Raji (cell line): ENCODE data around the gene CHRNA7.

Source experiments
- POLR2A ChIP-seq: IDR thresholded peaks from 2 replicates; pipeline ENCODE4 v1.6.1; 2011; ENCODE audit warnings: low read depth, low read length, control low read depth; ENCODE audit not compliant: insufficient read depth

Gene CHRNA7

GRCh38 chr15:32041294-32041693 is 11.0 kb downstream of the CHRNA7 start:
- no peak for TF ChIP-seq POLR2A

GRCh38 chr15:32042269-32042972 is 12.1 kb downstream of the CHRNA7 start:
- no peak for TF ChIP-seq POLR2A

- TF ChIP-seq POLR2A: no peak
Measured at GRCh38 chr15:32053719-32054118, 23.4 kb downstream of the CHRNA7 start.

- no peak for TF ChIP-seq POLR2A
Measured at GRCh38 chr15:32057876-32058425, 27.6 kb downstream of the CHRNA7 start.

GRCh38 chr15:32060706-32061105 is 30.4 kb downstream of the CHRNA7 start:
- TF ChIP-seq POLR2A: no peak

- TF ChIP-seq POLR2A: no peak
Measured at GRCh38 chr15:32067115-32067514, 36.8 kb downstream of the CHRNA7 start.

GRCh38 chr15:32089851-32090359 is 59.6 kb downstream of the CHRNA7 start:
- TF ChIP-seq POLR2A: no peak

- no peak for TF ChIP-seq POLR2A
Measured at GRCh38 chr15:32091505-32092380, 61.4 kb downstream of the CHRNA7 start.

GRCh38 chr15:32096213-32096612 is 65.9 kb downstream of the CHRNA7 start:
- TF ChIP-seq POLR2A: no peak

GRCh38 chr15:32096916-32097617 is 66.8 kb downstream of the CHRNA7 start:
- TF ChIP-seq POLR2A: no peak

GRCh38 chr15:32098033-32098432 is 67.7 kb downstream of the CHRNA7 start:
- no peak for TF ChIP-seq POLR2A

GRCh38 chr15:32099097-32099785 is 68.9 kb downstream of the CHRNA7 start:
- TF ChIP-seq POLR2A: no peak

GRCh38 chr15:32099956-32100684 is 69.8 kb downstream of the CHRNA7 start:
- TF ChIP-seq POLR2A: no peak
